Measurements from ENCODE around the gene ZSWIM8. TPM values are rescaled to one million over a fixed set of nuclear protein-coding genes. Genes with fewer than 3 reads are reported as not detected.

The ZSWIM8 gene
- total and polyA plus RNA-seq, 2 of the 8 experiments (the other 6 are each of a cell fraction or from before 2014, with no cell fraction given): 44.7 to 99.7 TPM

DNA sequence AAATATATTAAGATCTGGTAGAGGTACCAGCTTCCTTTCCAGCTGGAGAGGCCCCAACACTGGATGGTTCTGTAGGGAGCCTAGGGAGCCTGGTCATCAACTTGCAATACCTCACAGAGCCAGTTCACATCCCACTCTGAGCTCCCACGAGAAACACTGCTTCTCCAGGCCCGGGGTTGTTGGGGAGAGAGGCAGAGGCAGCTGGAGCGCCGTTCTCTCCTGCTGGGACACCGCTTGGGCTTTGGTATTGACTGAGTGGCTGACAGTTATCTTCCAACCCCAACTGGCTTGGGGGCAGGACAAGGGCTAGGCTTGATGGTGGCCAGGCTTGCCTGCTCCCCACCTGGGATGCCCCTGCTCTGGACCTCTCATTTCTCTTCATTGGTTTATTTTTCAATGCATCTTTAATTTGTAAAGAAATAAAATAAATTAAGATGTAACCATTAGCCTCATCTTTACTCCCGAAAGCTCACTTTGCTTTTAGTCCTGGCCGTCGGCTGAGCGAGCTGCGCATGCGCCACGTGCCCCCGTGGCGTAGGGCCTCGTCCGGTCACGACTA, 13.6 kb upstream of the ZSWIM8 start:
- no peak overlapping the region for H2AK5ac ChIP-seq (ENCODE audit: low read depth, low read length)
- H3K79me2 ChIP-seq (ENCODE audit: control insufficient read depth in 1 of 2, insufficient read depth in 2 of 2, low read length in 2 of 2): peaks cover 0 to 15% of the 10 kb centered on the region in 2 experiments; a peak in 2 of 4 replicates
- no peak for DNase-seq (ENCODE audit: low read depth in 1 of 2, low spot score in 2 of 2)
- TF ChIP-seq MAX (IDR thresholded peaks at IDR 0.05): peak; percentile 69; the same call in 1 of the 2 replicates
- TF ChIP-seq SP2 (IDR thresholded peaks at IDR 0.05; ENCODE audit: low read length): no peak
- no peak for TF ChIP-seq RXRA (IDR thresholded peaks at IDR 0.05; ENCODE audit: insufficient read depth, low read depth, low read length)
- 0 out of 4 replicates have a peak, but pooled peaks of 1 of the 2 experiments have one; percentile 54 for TF ChIP-seq SIN3A (conservative IDR thresholded peaks at IDR 0.05 in 1 of 2, IDR thresholded peaks at IDR 0.05 in 1 of 2; ENCODE audit: low read depth in 1 of 2, low read length in 2 of 2)
- peak; percentile 89 for TF ChIP-seq NRF1 (IDR thresholded peaks at IDR 0.05; ENCODE audit: low read depth, low read length)
- TF ChIP-seq CTCF (IDR thresholded peaks at IDR 0.05; ENCODE audit: control extremely low read depth in 1 of 3, insufficient read depth in 1 of 3, low read depth in 1 of 3, low read length in 3 of 3): peak in 1 of 3 experiments; percentile 2; a peak in 1 of 4 replicates
- TF ChIP-seq TBP (IDR thresholded peaks at IDR 0.05; ENCODE audit: low read depth, low read length): no peak
- no peak overlapping the region for H4K91ac ChIP-seq (replicated peaks; ENCODE audit: insufficient read length, low read length)
- H3K79me1 ChIP-seq (ENCODE audit: low read depth, low read length): peaks cover 2% of the 10 kb centered on the region; the same call in 1 of the 2 replicates
- H3K4me3 ChIP-seq (ENCODE audit: extremely low read depth in 1 of 4, insufficient read depth in 2 of 4, low read depth in 3 of 4, low read length in 4 of 4): peak overlapping the region; percentile 84 to 91 (median 87)
- CTCF ChIA-PET (ENCODE audit: partially characterized antibody): interaction anchor here (0.6 to 4.9 kb wide), 8 partner anchors 11 to 124 kb away, joined by 3 to 17 read pairs (median 5); partner anchors contain the start of genes CHCHD1 and ZSWIM8
- no peak for FAIRE-seq
- H3K27ac ChIP-seq (ENCODE audit: low read depth, low read length): 0 out of 2 replicates have a peak overlapping the region, but pooled peaks have one; percentile 65
- H3K14ac ChIP-seq (ENCODE audit: insufficient read length): no peak overlapping the region
- H2BK20ac ChIP-seq (ENCODE audit: low read length): no peak overlapping the region
- H2BK120ac ChIP-seq (replicated peaks; ENCODE audit: low read depth, low read length): no peak overlapping the region
- POLR2A ChIA-PET (ENCODE audit: partially characterized antibody): interaction anchor here (0.7 to 6.2 kb wide), 19 partner anchors 12 to 525 kb away, joined by 3 to 79 read pairs (median 6); partner anchors contain the start of genes CHCHD1, DNAJC9, SEC24C and ZSWIM8
- peak overlapping the region; percentile 87 for H4K8ac ChIP-seq (ENCODE audit: extremely low read depth, insufficient read depth, low read length)
- peaks cover 3 to 13% (median 8%) of the 10 kb centered on the region in 4 experiments; a peak in 5 of 7 replicates for H3K4me1 ChIP-seq (replicated peaks in 1 of 4; ENCODE audit: control insufficient read depth in 3 of 4, insufficient read depth in 4 of 4, low read length in 3 of 4)
- peak overlapping the region; percentile 94 for H2BK5ac ChIP-seq (ENCODE audit: low read depth, low read length)
- H3K9ac ChIP-seq (replicated peaks in 1 of 4; ENCODE audit: extremely low read depth in 1 of 4, low read depth in 3 of 4, low read length in 3 of 4): peak overlapping the region in 3 of 4 experiments; percentile 76 to 93 (median 78); a peak in 5 of 7 replicates
- 15% methylated on average over 17 of the region's 17 CpGs; no CpG with 5 or more reads in 1 of the 2 experiments for WGBS, 2 experiments (ENCODE audit: extremely low coverage in 1 of 2, insufficient coverage in 1 of 2, insufficient read length in 1 of 2, insufficient replicate concordance in 2 of 2, low coverage in 1 of 2, low lambda C conversion rate in 2 of 2, missing lambda C conversion rate in 1 of 2)
- H2BK12ac ChIP-seq (ENCODE audit: low read depth, low read length): no peak overlapping the region
- no peak overlapping the region for H3K4ac ChIP-seq (replicated peaks; ENCODE audit: insufficient read length, low read depth, low read length)
- no peak overlapping the region for H3K23ac ChIP-seq (ENCODE audit: insufficient read length)
- peaks cover 7 to 38% (median 19%) of the 10 kb centered on the region in 4 experiments for H3K36me3 ChIP-seq (ENCODE audit: control insufficient read depth in 2 of 4, insufficient read depth in 4 of 4, low read length in 3 of 4)
- peak overlapping the region; percentile 12 for H4K5ac ChIP-seq (ENCODE audit: insufficient read length, low read depth, low read length)
- H2AFZ ChIP-seq (ENCODE audit: low read length): 0 out of 2 replicates have a peak overlapping the region, but pooled peaks have one; percentile 13
- peaks cover 2 to 13% of the 10 kb centered on the region in 2 experiments for H4K20me1 ChIP-seq (replicated peaks in 1 of 2; ENCODE audit: control insufficient read depth in 1 of 2, insufficient read depth in 2 of 2, low read length in 2 of 2)
- no peaks in the 10 kb centered on the region for H3K9me3 ChIP-seq (ENCODE audit: insufficient read depth in 2 of 2, low read depth in 1 of 2, low read length in 1 of 2)
- H3K27me3 ChIP-seq (replicated peaks in 1 of 4; ENCODE audit: control insufficient read depth in 3 of 4, extremely low read depth in 1 of 4, insufficient read depth in 3 of 4, low read length in 3 of 4): no peaks in the 10 kb centered on the region; a peak in 1 of 7 replicates
- H3K18ac ChIP-seq (ENCODE audit: extremely low read depth, low read length): no peak overlapping the region; the same call in 1 of the 2 replicates
- peaks cover 10% of the 10 kb centered on the region for H3K23me2 ChIP-seq (ENCODE audit: low read depth, low read length)
- H3K56ac ChIP-seq (replicated peaks; ENCODE audit: insufficient read length, low read depth, low read length): no peak overlapping the region
- H3K4me2 ChIP-seq (ENCODE audit: insufficient read depth in 1 of 2, low read depth in 2 of 2, low read length in 2 of 2): peak overlapping the region; percentile 97
- no peak overlapping the region for H2BK15ac ChIP-seq (ENCODE audit: low read length)
